HG02623 (cell line): ENCODE data around the gene HTRA3.

Source experiments
- ATAC-seq: cut with Tn5 transposase; IDR thresholded peaks from one replicate; pipeline ENCODE4 v1.9.1; 2021; ENCODE audit warnings: moderate library complexity; ENCODE audit not compliant: unreplicated experiment

HTRA3 gene

DNA sequence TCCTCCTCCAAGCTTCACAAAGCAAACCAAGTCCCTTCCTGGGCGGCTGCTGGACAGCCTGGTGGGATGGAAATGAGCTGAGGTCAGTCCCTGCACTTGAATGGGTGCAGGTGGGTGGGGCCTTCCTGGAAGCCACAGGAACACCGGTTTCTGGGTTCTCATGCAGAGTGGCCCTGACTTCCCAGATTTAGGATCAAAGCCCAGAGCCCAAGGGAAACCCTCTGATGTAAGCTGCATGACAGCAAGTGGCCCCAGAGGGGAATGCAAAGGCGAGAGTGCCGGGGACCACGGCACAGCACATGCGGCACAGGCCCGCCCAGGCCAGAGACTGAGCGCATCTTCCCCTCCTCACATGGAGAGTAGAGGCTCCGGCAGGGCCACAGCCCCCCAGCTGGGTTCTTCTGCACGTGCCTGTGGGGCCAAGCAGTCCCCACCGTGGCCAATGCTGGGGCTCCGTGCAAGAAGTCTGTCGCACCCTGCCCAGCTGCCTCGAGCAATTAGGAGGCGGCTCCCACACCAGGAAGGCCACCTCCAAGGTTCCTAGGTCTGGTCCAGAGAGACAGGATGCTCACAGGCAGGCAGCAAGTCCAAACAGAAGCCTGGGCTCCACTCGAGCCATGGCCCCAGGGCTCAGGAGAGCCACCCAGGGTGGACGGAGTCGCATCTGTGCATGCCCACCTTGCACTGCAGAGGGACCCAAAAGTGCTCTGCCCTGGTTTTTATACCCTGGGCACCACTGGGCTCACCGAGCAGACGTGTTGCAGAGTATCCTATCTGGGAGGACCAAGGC, 83.0 kb downstream of the HTRA3 start:
- no peak for ATAC-seq

DNA sequence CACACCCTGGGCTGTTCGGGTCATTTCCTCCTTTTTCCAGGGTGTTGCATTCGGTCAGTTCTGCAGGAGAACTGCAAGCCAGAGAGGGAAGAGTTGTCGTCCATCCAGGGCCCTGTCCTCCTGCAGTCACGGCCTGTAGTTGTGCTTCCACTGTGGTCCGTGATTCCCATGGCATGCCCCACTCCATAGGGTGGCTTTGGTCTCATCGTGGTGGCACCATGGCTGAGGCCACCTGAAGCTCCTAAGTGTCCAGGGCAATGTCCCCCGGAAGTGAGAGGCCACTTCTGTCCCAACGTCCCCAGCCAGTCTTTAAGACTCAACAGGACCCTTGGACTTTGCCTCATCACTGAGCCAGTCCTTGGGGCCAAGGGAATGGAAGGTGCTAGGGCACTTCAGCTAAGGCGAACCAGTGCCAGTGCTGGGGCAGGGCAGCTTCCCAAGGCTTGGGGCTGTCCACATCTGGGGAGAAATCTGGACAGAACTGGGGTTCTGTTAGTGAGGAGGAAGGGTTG, 83.7 kb downstream of the HTRA3 start:
- ATAC-seq, result no peak

DNA sequence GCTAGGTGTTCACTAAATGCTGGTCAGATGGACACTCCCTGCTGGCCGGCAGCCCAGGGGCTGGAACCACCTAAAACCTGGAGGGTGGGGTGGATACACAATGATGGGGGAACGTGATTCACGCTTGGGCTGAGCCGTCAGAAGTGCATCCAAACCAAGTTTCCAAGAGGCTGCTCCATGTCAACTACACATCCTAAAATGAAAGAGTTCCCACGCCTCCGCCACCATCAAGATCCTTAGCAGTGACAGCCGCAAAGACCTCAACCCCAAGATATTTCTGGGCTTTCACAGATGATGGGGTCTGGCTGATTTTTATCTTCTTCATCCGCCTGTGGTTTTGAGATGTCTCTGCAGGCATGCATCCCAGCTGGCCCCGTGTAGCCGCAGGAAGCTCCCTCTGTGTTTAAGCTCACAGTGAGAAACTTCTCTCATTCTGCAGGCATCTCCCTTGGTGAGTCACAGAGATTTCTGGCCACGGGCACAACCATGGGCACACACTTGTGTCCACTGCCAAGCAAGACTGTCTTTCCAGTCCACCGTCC, 84.4 kb downstream of the HTRA3 start:
- no peak for ATAC-seq

DNA sequence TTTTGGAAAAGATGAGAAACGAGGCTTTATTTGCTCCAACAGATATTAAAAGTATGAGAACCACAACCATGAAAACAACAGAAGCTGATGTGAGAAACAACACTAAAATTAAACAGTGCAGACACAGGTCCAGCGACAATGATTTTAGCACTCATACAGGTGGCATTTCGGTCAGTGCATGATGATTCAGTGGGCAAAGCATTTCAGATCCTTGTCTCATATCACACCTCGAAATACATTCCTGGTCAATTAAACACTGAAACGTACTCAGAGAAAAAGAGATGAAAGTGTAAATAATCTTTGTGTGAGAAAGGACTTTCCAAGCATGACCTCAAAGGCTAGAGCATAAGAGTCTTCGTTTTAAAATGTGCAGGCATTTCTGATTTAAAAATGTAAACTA, 85.8 kb downstream of the HTRA3 start:
- no peak for ATAC-seq

DNA sequence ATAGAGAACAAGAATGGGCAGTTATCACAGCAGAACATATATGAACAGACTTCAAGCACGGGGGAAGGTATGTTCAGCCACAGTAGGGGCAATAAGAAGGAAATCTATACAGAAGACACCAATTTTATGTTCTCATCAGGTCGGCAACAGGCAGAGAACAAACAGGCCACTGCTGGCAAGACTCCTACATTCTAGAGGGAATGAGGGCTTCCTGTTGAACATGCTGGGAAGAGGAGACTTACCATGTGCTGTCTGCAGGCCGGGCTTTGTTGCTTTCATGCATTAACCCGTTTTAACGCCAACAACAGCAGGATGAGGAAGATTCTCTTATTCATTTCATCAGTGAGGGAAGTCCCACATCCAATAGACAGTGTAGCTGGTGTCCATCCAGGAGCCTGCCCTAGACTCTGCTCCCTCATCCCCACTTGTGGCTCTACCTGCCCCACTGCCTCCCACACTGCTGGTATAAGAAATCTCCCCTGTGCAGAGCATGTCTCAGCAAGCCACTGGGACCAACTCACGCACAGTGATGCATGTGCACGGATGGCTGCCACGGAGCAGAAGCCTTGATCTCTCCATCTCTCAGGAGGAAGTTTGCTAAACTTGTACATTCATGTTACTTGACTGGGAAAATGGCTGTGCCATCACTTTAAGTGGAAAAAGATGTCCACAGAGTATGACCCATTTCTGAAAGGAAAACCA, 86.5 kb downstream of the HTRA3 start:
- no peak for ATAC-seq
